ENCODE results near the gene ADH1B.

The ADH1B gene

GRCh38 chr4:99305638-99306400 lies 15.4 kb downstream of the ADH1B start:
- 93% methylated on average over 10 of the region's 11 CpGs for WGBS
- Histone ChIP-seq H2AFZ (ENCODE audit: low read depth, low read length) (no peak overlapping the region), H3K18ac (ENCODE audit: low read depth in 1 of 2, low read length in 2 of 2) (no peak overlapping the region), H3K23ac (ENCODE audit: low read length in 2 of 2) (no peak overlapping the region), H3K4ac (ENCODE audit: low read depth in 1 of 2, low read length in 2 of 2) (no peak overlapping the region), H2BK15ac (ENCODE audit: low read depth, poor library complexity, severe bottlenecking) (no peak overlapping the region), H3K9ac (ENCODE audit: low read length) (no peak overlapping the region), H4K91ac (ENCODE audit: low read length) (no peak overlapping the region), H3K27ac (ENCODE audit: low read length, poor library complexity, severe bottlenecking) (no peak overlapping the region), H3K79me1 (replicated peaks; ENCODE audit: low read length, poor library complexity, severe bottlenecking) (no peaks in the 10 kb centered on the region), H2BK5ac (ENCODE audit: low read depth, low read length, poor library complexity, severe bottlenecking) (no peak overlapping the region), H2BK120ac (ENCODE audit: low read depth, low read length) (no peak overlapping the region), H3K4me3 (ENCODE audit: insufficient read depth in 1 of 2, low read depth in 1 of 2, low read length in 2 of 2) (no peak overlapping the region), H2AK5ac (ENCODE audit: low read length, severe bottlenecking) (no peak overlapping the region), H3K4me2 (ENCODE audit: low read length, poor library complexity, severe bottlenecking) (no peak overlapping the region), H4K8ac (ENCODE audit: low read length) (no peak overlapping the region), H3K27me3 (ENCODE audit: control insufficient read depth in 1 of 2, insufficient read depth in 1 of 2, low read length in 2 of 2) (no peaks in the 10 kb centered on the region), H3K4me1 (ENCODE audit: control insufficient read depth, insufficient read depth, low read depth, low read length) (peaks cover 2% of the 10 kb centered on the region), H3K9me3 (ENCODE audit: control insufficient read depth, low read length) (no peaks in the 10 kb centered on the region), H3K14ac (ENCODE audit: low read length in 2 of 2) (no peak overlapping the region), H3K36me3 (ENCODE audit: control insufficient read depth in 1 of 2, insufficient read depth in 2 of 2, low read depth in 1 of 2, low read length in 2 of 2) (peaks cover 0 to 6% of the 10 kb centered on the region in 2 experiments), H2BK12ac (ENCODE audit: low read length in 2 of 2) (no peak overlapping the region)
- no peak for DNase-seq

GRCh38 chr4:99301376-99302164 lies 19.6 kb downstream of the ADH1B start:
- H3K27me3 ChIP-seq (ENCODE audit: control insufficient read depth in 1 of 2, insufficient read depth in 1 of 2, low read length in 2 of 2): no peaks in the 10 kb centered on the region
- no peak overlapping the region for H3K4ac ChIP-seq (ENCODE audit: low read depth in 1 of 2, low read length in 2 of 2)
- H3K36me3 ChIP-seq (ENCODE audit: control insufficient read depth in 1 of 2, insufficient read depth in 2 of 2, low read depth in 1 of 2, low read length in 2 of 2): no peaks in the 10 kb centered on the region
- no peak overlapping the region for H4K8ac ChIP-seq (ENCODE audit: low read length)
- H3K9me3 ChIP-seq (ENCODE audit: control insufficient read depth, low read length): peaks cover 5% of the 10 kb centered on the region
- no peak overlapping the region for H2AFZ ChIP-seq (ENCODE audit: low read depth, low read length)
- peaks cover 2% of the 10 kb centered on the region for H3K4me1 ChIP-seq (ENCODE audit: control insufficient read depth, insufficient read depth, low read depth, low read length)
- no peak overlapping the region for H3K18ac ChIP-seq (ENCODE audit: low read depth in 1 of 2, low read length in 2 of 2)
- H3K4me3 ChIP-seq (ENCODE audit: insufficient read depth in 1 of 2, low read depth in 1 of 2, low read length in 2 of 2): no peak overlapping the region
- H3K27ac ChIP-seq (ENCODE audit: low read length, poor library complexity, severe bottlenecking): peak overlapping the region; percentile 78
- H3K9ac ChIP-seq (ENCODE audit: low read length): peak overlapping the region; percentile 53
- no peak overlapping the region for H3K23ac ChIP-seq (ENCODE audit: low read length in 2 of 2)
- H4K91ac ChIP-seq (ENCODE audit: low read length): no peak overlapping the region
- H2BK12ac ChIP-seq (ENCODE audit: low read length in 2 of 2): no peak overlapping the region
- no peaks in the 10 kb centered on the region for H3K79me1 ChIP-seq (replicated peaks; ENCODE audit: low read length, poor library complexity, severe bottlenecking)
- peak overlapping the region; percentile 79 for H2AK5ac ChIP-seq (ENCODE audit: low read length, severe bottlenecking)
- WGBS: 87% methylated on average over 6 of the region's 7 CpGs
- H3K14ac ChIP-seq (ENCODE audit: low read length in 2 of 2): no peak overlapping the region
- H3K4me2 ChIP-seq (ENCODE audit: low read length, poor library complexity, severe bottlenecking): no peak overlapping the region
- H2BK120ac ChIP-seq (ENCODE audit: low read depth, low read length): no peak overlapping the region
- peak; percentile 30 for DNase-seq
- H2BK5ac ChIP-seq (ENCODE audit: low read depth, low read length, poor library complexity, severe bottlenecking): no peak overlapping the region
- no peak overlapping the region for H2BK15ac ChIP-seq (ENCODE audit: low read depth, poor library complexity, severe bottlenecking)

- peak overlapping the region; percentile 53 for H3K9ac ChIP-seq (ENCODE audit: low read length)
- H4K91ac ChIP-seq (ENCODE audit: low read length): no peak overlapping the region
- H3K4me2 ChIP-seq (ENCODE audit: low read length, poor library complexity, severe bottlenecking): no peak overlapping the region
- no peak overlapping the region for H4K8ac ChIP-seq (ENCODE audit: low read length)
- peaks cover 5% of the 10 kb centered on the region for H3K9me3 ChIP-seq (ENCODE audit: control insufficient read depth, low read length)
- no peak overlapping the region for H2AK5ac ChIP-seq (ENCODE audit: low read length, severe bottlenecking)
- H3K18ac ChIP-seq (ENCODE audit: low read depth in 1 of 2, low read length in 2 of 2): no peak overlapping the region
- no peaks in the 10 kb centered on the region for H3K79me1 ChIP-seq (replicated peaks; ENCODE audit: low read length, poor library complexity, severe bottlenecking)
- DNase-seq: peak; percentile 84
- no peaks in the 10 kb centered on the region for H3K27me3 ChIP-seq (ENCODE audit: control insufficient read depth in 1 of 2, insufficient read depth in 1 of 2, low read length in 2 of 2)
- no peak overlapping the region for H3K4me3 ChIP-seq (ENCODE audit: insufficient read depth in 1 of 2, low read depth in 1 of 2, low read length in 2 of 2)
- H2BK5ac ChIP-seq (ENCODE audit: low read depth, low read length, poor library complexity, severe bottlenecking): no peak overlapping the region
- WGBS: 30% methylated on average over 3 of the region's 4 CpGs
- no peak overlapping the region for H3K4ac ChIP-seq (ENCODE audit: low read depth in 1 of 2, low read length in 2 of 2)
- H3K27ac ChIP-seq (ENCODE audit: low read length, poor library complexity, severe bottlenecking): peak overlapping the region; percentile 38
- H3K36me3 ChIP-seq (ENCODE audit: control insufficient read depth in 1 of 2, insufficient read depth in 2 of 2, low read depth in 1 of 2, low read length in 2 of 2): no peaks in the 10 kb centered on the region
- H3K23ac ChIP-seq (ENCODE audit: low read length in 2 of 2): no peak overlapping the region
- no peak overlapping the region for H2BK12ac ChIP-seq (ENCODE audit: low read length in 2 of 2)
- no peak overlapping the region for H2BK120ac ChIP-seq (ENCODE audit: low read depth, low read length)
- peaks cover 2% of the 10 kb centered on the region for H3K4me1 ChIP-seq (ENCODE audit: control insufficient read depth, insufficient read depth, low read depth, low read length)
- no peak overlapping the region for H3K14ac ChIP-seq (ENCODE audit: low read length in 2 of 2)
- no peak overlapping the region for H2BK15ac ChIP-seq (ENCODE audit: low read depth, poor library complexity, severe bottlenecking)
- no peak overlapping the region for H2AFZ ChIP-seq (ENCODE audit: low read depth, low read length)
Observed at GRCh38 chr4:99300934-99301333, 20.3 kb downstream of the ADH1B start.

- Histone ChIP-seq H3K4ac (ENCODE audit: low read depth in 1 of 2, low read length in 2 of 2) (no peak overlapping the region), H4K8ac (ENCODE audit: low read length) (no peak overlapping the region), H3K9ac (ENCODE audit: low read length) (no peak overlapping the region), H3K4me2 (ENCODE audit: low read length, poor library complexity, severe bottlenecking) (no peak overlapping the region), H3K4me1 (ENCODE audit: control insufficient read depth, insufficient read depth, low read depth, low read length) (no peaks in the 10 kb centered on the region), H3K18ac (ENCODE audit: low read depth in 1 of 2, low read length in 2 of 2) (no peak overlapping the region), H3K27me3 (ENCODE audit: control insufficient read depth in 1 of 2, insufficient read depth in 1 of 2, low read length in 2 of 2) (no peaks in the 10 kb centered on the region), H3K14ac (ENCODE audit: low read length in 2 of 2) (no peak overlapping the region), H3K79me1 (replicated peaks; ENCODE audit: low read length, poor library complexity, severe bottlenecking) (no peaks in the 10 kb centered on the region), H2BK12ac (ENCODE audit: low read length in 2 of 2) (no peak overlapping the region), H3K23ac (ENCODE audit: low read length in 2 of 2) (no peak overlapping the region), H4K91ac (ENCODE audit: low read length) (no peak overlapping the region), H3K27ac (ENCODE audit: low read length, poor library complexity, severe bottlenecking) (no peak overlapping the region), H2AK5ac (ENCODE audit: low read length, severe bottlenecking) (no peak overlapping the region), H3K36me3 (ENCODE audit: control insufficient read depth in 1 of 2, insufficient read depth in 2 of 2, low read depth in 1 of 2, low read length in 2 of 2) (peaks cover 0 to 3% of the 10 kb centered on the region in 2 experiments), H3K9me3 (ENCODE audit: control insufficient read depth, low read length) (peaks cover 18% of the 10 kb centered on the region), H3K4me3 (ENCODE audit: insufficient read depth in 1 of 2, low read depth in 1 of 2, low read length in 2 of 2) (no peak overlapping the region), H2AFZ (ENCODE audit: low read depth, low read length) (no peak overlapping the region), H2BK15ac (ENCODE audit: low read depth, poor library complexity, severe bottlenecking) (no peak overlapping the region), H2BK5ac (ENCODE audit: low read depth, low read length, poor library complexity, severe bottlenecking) (no peak overlapping the region), H2BK120ac (ENCODE audit: low read depth, low read length) (no peak overlapping the region)
- 68% methylated on average over 5 of the region's 5 CpGs for WGBS
- DNase-seq: no peak
Observed at GRCh38 chr4:99293357-99293756, 27.8 kb downstream of the ADH1B start.
